ENCODE results near the gene TPSB2.

TPSB2 gene

GRCh38 chr16:1181404-1182315, 48.3 kb downstream of the TPSB2 start:
- DNase-seq, result no peak

DNA sequence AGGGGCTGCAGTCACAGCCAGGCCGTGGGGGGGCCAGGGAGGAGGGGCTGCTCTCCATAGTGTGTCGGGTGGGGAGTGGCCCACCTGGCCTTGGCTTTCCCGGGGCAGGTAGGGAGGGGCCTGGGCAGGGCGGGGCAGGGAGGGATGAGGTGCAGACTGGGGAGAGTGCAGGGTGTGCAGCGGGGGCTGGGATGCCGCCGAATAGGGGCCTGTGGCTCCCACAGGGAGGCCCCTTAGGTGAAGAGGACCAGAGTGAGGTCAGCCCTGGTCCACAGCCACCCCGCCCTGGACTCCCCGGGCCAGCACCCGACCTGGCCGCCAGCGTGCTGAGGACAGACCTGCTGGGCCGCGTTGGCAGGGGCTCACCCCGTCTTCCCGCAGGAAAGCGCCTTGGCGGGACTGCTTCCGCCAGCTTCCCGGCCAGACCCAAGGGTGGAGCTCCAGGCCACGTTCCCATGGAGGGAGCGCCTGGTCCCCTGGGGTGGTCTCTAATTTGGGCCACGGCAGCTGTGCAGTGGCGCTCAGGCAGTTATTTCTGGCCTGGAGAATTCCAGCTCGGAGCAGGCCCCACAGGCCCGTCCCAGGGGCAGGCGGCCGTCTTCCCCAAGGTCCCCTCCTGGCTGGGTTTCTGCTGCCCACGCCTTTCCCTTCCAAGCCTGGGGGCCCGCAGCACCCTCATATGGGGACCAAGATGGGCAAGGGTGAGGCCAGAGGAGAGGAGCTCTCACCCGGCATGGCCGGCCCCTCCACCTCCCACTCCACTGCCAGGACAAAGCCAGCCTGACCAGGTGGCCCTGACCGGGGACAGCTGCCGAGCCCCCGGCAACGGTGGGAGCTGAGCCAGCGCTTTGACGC, 49.2 kb downstream of the TPSB2 start:
- DNase-seq, result no peak
